KMS-11 (cell line): ENCODE results near the gene SLC7A14.

Source experiments
- H2AFZ ChIP-seq: fragments of 200-600 bp; sonication (generic); 2 replicates; pipeline ENCODE4 v1.6.1; 2016; ENCODE audit warnings: antibody characterized with exemption, mixed run types, low read depth
- H3K27ac ChIP-seq: fragments of 200-600 bp; sonication (generic); 2 replicates; pipeline ENCODE4 v1.6.1; 2016; ENCODE audit warnings: mild to moderate bottlenecking, mixed run types
- H3K27me3 ChIP-seq: fragments of 200-600 bp; sonication (generic); 2 replicates; pipeline ENCODE4 v1.6.1; 2017; ENCODE audit warnings: mild to moderate bottlenecking, low read depth, mixed run types, moderate library complexity; ENCODE audit not compliant: insufficient read depth
- H3K36me3 ChIP-seq: fragments of 200-600 bp; sonication (generic); 2 replicates; pipeline ENCODE4 v1.6.1; 2017; ENCODE audit warnings: mild to moderate bottlenecking, mixed run types; ENCODE audit not compliant: insufficient read depth
- H3K4me1 ChIP-seq: fragments of 200-600 bp; sonication (generic); 2 replicates; pipeline ENCODE4 v1.6.1; 2016; ENCODE audit warnings: mild to moderate bottlenecking, low read depth, mixed run types; ENCODE audit not compliant: poor library complexity, severe bottlenecking
- H3K4me2 ChIP-seq: fragments of 200-600 bp; sonication (generic); 2 replicates; pipeline ENCODE4 v1.7.0; 2016; ENCODE audit warnings: mild to moderate bottlenecking, mixed run types
- H3K4me3 ChIP-seq: fragments of 200-600 bp; sonication (generic); IDR thresholded peaks from 2 replicates; pipeline ENCODE4 v1.6.1; 2017; ENCODE audit warnings: low read depth, low read length, mixed read lengths; ENCODE audit not compliant: insufficient read depth
- H3K79me2 ChIP-seq: fragments of 200-600 bp; sonication (generic); 2 replicates; pipeline ENCODE4 v1.6.1; 2016; ENCODE audit warnings: low read depth, mixed run types; ENCODE audit not compliant: insufficient read depth
- H3K9ac ChIP-seq: fragments of 200-600 bp; sonication (generic); 2 replicates; pipeline ENCODE4 v1.6.1; 2016; ENCODE audit warnings: mild to moderate bottlenecking, mixed run types
- H4K20me1 ChIP-seq: fragments of 200-600 bp; sonication (generic); 2 replicates; pipeline ENCODE4 v1.6.1; 2016; ENCODE audit warnings: mild to moderate bottlenecking, mixed run types; ENCODE audit not compliant: insufficient read depth
- CTCF ChIP-seq: fragments of 200-600 bp; sonication (generic); conservative IDR thresholded peaks from 2 replicates; pipeline ENCODE4 v1.6.1; 2017; ENCODE audit warnings: low read depth, mild to moderate bottlenecking, antibody characterized with exemption, low read length, moderate library complexity, mixed read lengths

SLC7A14 gene

GRCh38 chr3:170476291-170476690 is 109.6 kb downstream of the SLC7A14 start:
- Histone ChIP-seq H4K20me1 (no peaks in the 10 kb centered on the region), H3K27ac (no peak overlapping the region), H3K36me3 (no peaks in the 10 kb centered on the region), H3K4me1 (no peaks in the 10 kb centered on the region), H3K4me3 (no peak overlapping the region), H3K79me2 (no peaks in the 10 kb centered on the region), H3K4me2 (no peak overlapping the region), H3K9ac (no peak overlapping the region), H2AFZ (no peak overlapping the region), H3K27me3 (no peaks in the 10 kb centered on the region)
- TF ChIP-seq CTCF, result no peak

- no peak overlapping the region for H3K27ac ChIP-seq
- H3K4me1 ChIP-seq, result no peaks in the 10 kb centered on the region
- no peak overlapping the region for H3K4me3 ChIP-seq
- no peak for TF ChIP-seq CTCF
- H3K79me2 ChIP-seq, result no peaks in the 10 kb centered on the region
- H4K20me1 ChIP-seq, result no peaks in the 10 kb centered on the region
- no peak overlapping the region for H3K4me2 ChIP-seq
- no peaks in the 10 kb centered on the region for H3K27me3 ChIP-seq
- H3K36me3 ChIP-seq, result no peaks in the 10 kb centered on the region
- no peak overlapping the region for H3K9ac ChIP-seq
- H2AFZ ChIP-seq, result no peak overlapping the region
Observed at GRCh38 chr3:170475092-170475685, 110.7 kb downstream of the SLC7A14 start.

DNA sequence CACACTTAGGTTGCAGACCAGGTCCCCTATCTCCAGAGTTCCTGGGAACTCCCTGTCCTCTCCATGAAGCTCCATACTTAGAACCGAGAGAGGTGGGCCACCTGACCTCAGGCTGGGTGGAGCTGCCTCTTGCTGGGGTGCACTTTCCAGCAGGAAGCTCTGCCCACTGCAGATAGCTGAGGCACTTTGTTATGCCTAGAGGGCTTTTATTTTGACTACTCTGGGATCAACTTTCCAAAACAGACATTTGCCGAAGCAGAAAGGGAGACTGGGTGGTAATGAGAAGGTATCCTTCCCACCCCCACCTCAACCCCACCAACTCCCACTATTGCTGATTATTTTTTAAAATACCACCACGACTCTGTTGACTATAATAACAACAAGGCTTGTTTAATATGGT is 112.5 kb downstream of the SLC7A14 start:
- Histone ChIP-seq H2AFZ (no peak overlapping the region), H3K79me2 (no peaks in the 10 kb centered on the region), H3K36me3 (no peaks in the 10 kb centered on the region), H3K4me1 (no peaks in the 10 kb centered on the region), H3K4me3 (no peak overlapping the region), H3K27ac (no peak overlapping the region), H3K27me3 (no peaks in the 10 kb centered on the region), H3K9ac (no peak overlapping the region), H3K4me2 (no peak overlapping the region), H4K20me1 (no peaks in the 10 kb centered on the region)
- no peak for TF ChIP-seq CTCF

DNA sequence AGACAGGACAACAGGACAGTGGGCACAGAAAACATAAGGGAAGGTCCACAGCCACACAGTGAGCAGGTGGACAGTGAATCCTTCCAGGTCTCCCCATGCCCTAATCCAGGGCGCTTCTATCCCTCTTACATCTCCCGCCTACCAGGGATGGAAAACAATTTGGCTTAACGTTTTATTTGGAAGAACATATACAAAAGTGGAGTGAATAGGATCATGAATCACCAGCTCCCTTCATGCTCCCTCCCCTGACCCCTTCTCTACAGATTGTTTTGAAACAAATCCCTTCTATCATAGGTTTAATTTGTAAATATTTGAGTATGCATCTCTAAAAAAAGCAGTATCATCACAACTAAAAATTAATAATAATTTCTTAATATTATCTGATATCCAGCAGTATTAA is 114.7 kb downstream of the SLC7A14 start:
- no peak overlapping the region for H3K4me3 ChIP-seq
- H3K27ac ChIP-seq, result no peak overlapping the region
- no peak overlapping the region for H3K9ac ChIP-seq
- no peaks in the 10 kb centered on the region for H3K79me2 ChIP-seq
- H3K4me1 ChIP-seq, result no peaks in the 10 kb centered on the region
- no peak for TF ChIP-seq CTCF
- no peaks in the 10 kb centered on the region for H3K27me3 ChIP-seq
- no peak overlapping the region for H3K4me2 ChIP-seq
- no peak overlapping the region for H2AFZ ChIP-seq
- no peaks in the 10 kb centered on the region for H4K20me1 ChIP-seq
- H3K36me3 ChIP-seq, result no peaks in the 10 kb centered on the region
